Measurements from ENCODE around the gene FKBP5.

DNA sequence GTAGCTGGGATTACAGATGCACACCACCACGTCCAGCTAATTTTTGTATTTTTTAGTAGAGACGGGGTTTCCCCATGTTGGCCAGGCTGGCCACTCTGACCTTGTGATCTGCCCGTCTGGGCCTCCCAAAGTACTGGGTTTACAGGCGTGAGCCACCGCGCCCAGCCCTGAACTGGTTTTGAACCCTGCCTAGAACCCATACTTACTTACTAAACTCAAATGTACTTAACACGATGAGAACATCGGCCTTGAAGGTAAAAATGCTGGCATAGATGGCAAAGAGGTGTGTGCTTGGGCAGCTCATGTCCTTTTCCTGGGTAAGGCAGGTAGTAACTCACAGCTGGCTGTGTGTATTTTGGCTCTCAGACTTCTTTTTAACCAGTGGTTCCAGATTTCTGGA is 44.9 kb upstream of the FKBP5 start:
- TF ChIP-seq, protein P1, sequence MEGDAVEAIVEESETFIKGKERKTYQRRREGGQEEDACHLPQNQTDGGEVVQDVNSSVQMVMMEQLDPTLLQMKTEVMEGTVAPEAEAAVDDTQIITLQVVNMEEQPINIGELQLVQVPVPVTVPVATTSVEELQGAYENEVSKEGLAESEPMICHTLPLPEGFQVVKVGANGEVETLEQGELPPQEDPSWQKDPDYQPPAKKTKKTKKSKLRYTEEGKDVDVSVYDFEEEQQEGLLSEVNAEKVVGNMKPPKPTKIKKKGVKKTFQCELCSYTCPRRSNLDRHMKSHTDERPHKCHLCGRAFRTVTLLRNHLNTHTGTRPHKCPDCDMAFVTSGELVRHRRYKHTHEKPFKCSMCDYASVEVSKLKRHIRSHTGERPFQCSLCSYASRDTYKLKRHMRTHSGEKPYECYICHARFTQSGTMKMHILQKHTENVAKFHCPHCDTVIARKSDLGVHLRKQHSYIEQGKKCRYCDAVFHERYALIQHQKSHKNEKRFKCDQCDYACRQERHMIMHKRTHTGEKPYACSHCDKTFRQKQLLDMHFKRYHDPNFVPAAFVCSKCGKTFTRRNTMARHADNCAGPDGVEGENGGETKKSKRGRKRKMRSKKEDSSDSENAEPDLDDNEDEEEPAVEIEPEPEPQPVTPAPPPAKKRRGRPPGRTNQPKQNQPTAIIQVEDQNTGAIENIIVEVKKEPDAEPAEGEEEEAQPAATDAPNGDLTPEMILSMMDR (IDR thresholded peaks at IDR 0.05), result no peak
- TF ChIP-seq EP300 (IDR thresholded peaks at IDR 0.05), result no peak

Measured in tibial nerve (tissue), 4 donors.